Natural killer cell (primary cell): ENCODE measurements around the gene ITGAV. TPM values are rescaled to one million over a fixed set of nuclear protein-coding genes. Genes with fewer than 3 reads are reported as not detected.
A peak's percentile ranks its signal among the peaks of the same experiment; 100 is the strongest.

ENCODE experiments used
- ATAC-seq, 3 donors: fragments of 150-1000 bp in 2 of 3; fragments of 200-7000 bp in 1 of 3; cut with Tn5 transposase; 1 replicate in 1 of 3; 2 replicates in 2 of 3; pipeline ENCODE4 v1.10.0; 2021; ENCODE audit warnings: mild to moderate bottlenecking in 2 of 3, moderate library complexity in 2 of 3
- DNase-seq, 2 donors: peaks; one replicate each; pipeline versions ENCODE4 v3.0.0 to v3.0.0-alpha.2; 2013 to 2021; ENCODE audit warnings: mixed read lengths in 1 of 2
- H3K27ac ChIP-seq: one replicate; pipeline ENCODE4 v1.5.1; 2013; ENCODE audit warnings: mild to moderate bottlenecking, low read length
- H3K27me3 ChIP-seq: one replicate; pipeline ENCODE4 v1.6.1; 2013; ENCODE audit warnings: low read length; ENCODE audit not compliant: control insufficient read depth, insufficient read depth
- H3K36me3 ChIP-seq: one replicate; pipeline ENCODE4 v1.6.1; 2013; ENCODE audit warnings: low read length; ENCODE audit not compliant: control insufficient read depth, insufficient read depth
- H3K4me1 ChIP-seq: one replicate; pipeline ENCODE4 v1.6.1; 2013; ENCODE audit warnings: low read length; ENCODE audit not compliant: control insufficient read depth, insufficient read depth
- H3K4me3 ChIP-seq: one replicate; pipeline ENCODE4 v1.5.1; 2013; ENCODE audit warnings: low read length
- H3K9me3 ChIP-seq: one replicate; pipeline ENCODE4 v1.6.1; 2013; ENCODE audit warnings: low read length; ENCODE audit not compliant: control insufficient read depth, insufficient read depth
- H3K27ac Mint-ChIP-seq, 2 donors: one replicate each; pipeline ENCODE4 v1.8.0; 2022; ENCODE audit warnings: mild to moderate bottlenecking in 2 of 2, mixed read lengths in 2 of 2, moderate library complexity in 1 of 2
- H3K27me3 Mint-ChIP-seq, 2 donors: one replicate each; pipeline ENCODE4 v1.8.0; 2022; ENCODE audit warnings: low read depth in 2 of 2, mixed read lengths in 2 of 2
- H3K36me3 Mint-ChIP-seq: one replicate; pipeline ENCODE4 v1.8.0; 2022; ENCODE audit warnings: mixed read lengths
- H3K4me1 Mint-ChIP-seq, 2 donors: one replicate each; pipeline ENCODE4 v1.8.0; 2022; ENCODE audit warnings: mixed read lengths in 2 of 2
- H3K4me3 Mint-ChIP-seq: one replicate; pipeline ENCODE4 v1.8.0; 2022; ENCODE audit warnings: mild to moderate bottlenecking, moderate library complexity, mixed read lengths
- H3K9me3 Mint-ChIP-seq, 2 donors: one replicate each; pipeline ENCODE4 v1.8.0; 2022; ENCODE audit warnings: mixed read lengths in 2 of 2
- WGBS: methylation state at CpG from one replicate; pipeline ENCODE4 v1.1.7; 2013; ENCODE audit warnings: missing lambda C conversion rate; ENCODE audit not compliant: insufficient coverage; 5-methylcytosine and 5-hydroxymethylcytosine counted together
- intact Hi-C: fragments of 100-400 bp; cut with micrococcal nuclease; formaldehyde crosslinking; loops from one replicate; pipeline ENCODE4 v1.14.2; 2022
- total RNA-seq, 4 donors: library from RNA; stranded (reverse); fragments of 120-200 nt in 1 of 4; gene quantifications; one replicate each; pipeline versions ENCODE4 v1.2.3 to v1.2.4, GENCODE V29; 2013 to 2022
- TF ChIP-seq, protein P1 (sequence below): fragments of 200-600 bp; IDR thresholded peaks from one replicate; pipeline ENCODE4 v1.8.0; 2022; ENCODE audit warnings: antibody characterized with exemption

ITGAV gene
- total RNA-seq, 3 donors from 2014 or later (not counting 1 experiment from before 2014, with no cell fraction given), result 10.7 to 14.7 (median 12.0) TPM

DNA sequence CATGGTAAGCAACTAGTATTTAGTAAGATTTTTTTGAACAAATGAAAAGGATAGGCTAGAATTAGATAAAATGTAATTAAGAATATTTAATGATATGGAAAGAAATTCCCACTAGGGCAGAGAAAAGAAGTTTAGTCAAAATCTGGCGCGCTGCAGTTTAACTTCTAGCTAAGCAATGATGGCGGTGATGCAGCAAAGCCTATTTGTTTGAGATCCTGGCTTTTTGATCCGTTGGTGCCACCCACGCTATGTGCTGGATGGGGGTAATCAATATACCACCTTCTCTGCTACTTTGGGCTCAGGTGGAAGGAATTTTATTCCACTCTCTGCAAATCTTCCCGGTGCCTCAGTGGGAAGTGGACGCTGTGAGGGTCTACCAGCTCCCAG lies 103.6 kb downstream of the ITGAV start:
- H3K27ac Mint-ChIP-seq, result no peak overlapping the region
- Histone ChIP-seq H3K4me3 (no peak overlapping the region), H3K9me3 (no peaks in the 10 kb centered on the region), H3K27me3 (peaks cover 5% of the 10 kb centered on the region), H3K36me3 (no peaks in the 10 kb centered on the region), H3K27ac (no peak overlapping the region), H3K4me1 (peaks cover 9% of the 10 kb centered on the region)
- TF ChIP-seq, protein P1, sequence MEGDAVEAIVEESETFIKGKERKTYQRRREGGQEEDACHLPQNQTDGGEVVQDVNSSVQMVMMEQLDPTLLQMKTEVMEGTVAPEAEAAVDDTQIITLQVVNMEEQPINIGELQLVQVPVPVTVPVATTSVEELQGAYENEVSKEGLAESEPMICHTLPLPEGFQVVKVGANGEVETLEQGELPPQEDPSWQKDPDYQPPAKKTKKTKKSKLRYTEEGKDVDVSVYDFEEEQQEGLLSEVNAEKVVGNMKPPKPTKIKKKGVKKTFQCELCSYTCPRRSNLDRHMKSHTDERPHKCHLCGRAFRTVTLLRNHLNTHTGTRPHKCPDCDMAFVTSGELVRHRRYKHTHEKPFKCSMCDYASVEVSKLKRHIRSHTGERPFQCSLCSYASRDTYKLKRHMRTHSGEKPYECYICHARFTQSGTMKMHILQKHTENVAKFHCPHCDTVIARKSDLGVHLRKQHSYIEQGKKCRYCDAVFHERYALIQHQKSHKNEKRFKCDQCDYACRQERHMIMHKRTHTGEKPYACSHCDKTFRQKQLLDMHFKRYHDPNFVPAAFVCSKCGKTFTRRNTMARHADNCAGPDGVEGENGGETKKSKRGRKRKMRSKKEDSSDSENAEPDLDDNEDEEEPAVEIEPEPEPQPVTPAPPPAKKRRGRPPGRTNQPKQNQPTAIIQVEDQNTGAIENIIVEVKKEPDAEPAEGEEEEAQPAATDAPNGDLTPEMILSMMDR, result no peak
- peaks cover 20 to 39% of the 10 kb centered on the region in 2 donors for H3K27me3 Mint-ChIP-seq
- peaks cover 15 to 16% of the 10 kb centered on the region in 2 donors for H3K4me1 Mint-ChIP-seq
- H3K9me3 Mint-ChIP-seq, result no peaks in the 10 kb centered on the region
- no peaks in the 10 kb centered on the region for H3K36me3 Mint-ChIP-seq
- WGBS, result 57% methylated on average over 5 of the region's 7 CpGs
- intact Hi-C loops, result no loop called here
- DNase-seq (no peak), ATAC-seq (no peak)
- H3K4me3 Mint-ChIP-seq, result peak overlapping the region; percentile 38

DNA sequence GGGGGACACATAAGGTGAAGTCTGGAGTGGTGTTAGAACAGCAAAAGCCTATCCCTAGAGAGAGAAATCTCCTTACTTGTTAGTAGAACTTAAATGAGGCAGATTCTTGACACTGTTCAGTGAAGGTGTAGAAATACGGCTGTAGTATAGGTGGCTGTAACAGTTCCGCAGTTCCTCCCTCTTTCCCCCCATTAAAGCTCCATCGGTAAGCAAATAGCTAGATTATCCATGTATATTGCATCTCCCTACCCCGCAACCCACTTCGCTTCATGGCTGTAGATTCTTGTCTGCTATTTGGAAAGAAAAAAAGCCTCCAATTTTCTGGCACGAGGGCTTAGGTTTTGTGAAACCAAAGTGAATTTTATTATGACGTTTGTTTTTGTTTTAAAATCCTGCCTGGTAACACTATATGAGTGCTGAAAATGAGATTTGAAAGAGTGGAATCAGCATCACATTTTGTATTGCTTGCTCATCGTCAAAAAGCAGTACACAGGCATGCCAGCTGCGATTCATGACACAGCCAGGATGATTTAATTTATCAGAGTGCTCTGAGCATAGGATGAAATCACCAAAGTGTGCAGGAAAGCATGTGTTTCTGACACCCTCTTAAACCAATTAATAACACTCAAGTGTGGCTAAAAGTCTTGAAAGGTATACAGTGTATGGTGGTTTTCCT lies 105.4 kb downstream of the ITGAV start:
- Mint-ChIP-seq H3K27ac (no peak overlapping the region), H3K27me3 (peaks cover 30 to 56% of the 10 kb centered on the region in 2 donors), H3K36me3 (no peaks in the 10 kb centered on the region), H3K9me3 (peaks cover 0 to 3% of the 10 kb centered on the region in 2 donors), H3K4me3 (peak overlapping the region; percentile 65), H3K4me1 (peaks cover 15 to 16% of the 10 kb centered on the region in 2 donors)
- no peak for DNase-seq
- intact Hi-C loops, result no loop called here
- H3K4me3 ChIP-seq, result no peak overlapping the region
- peaks cover 9% of the 10 kb centered on the region for H3K4me1 ChIP-seq
- no peaks in the 10 kb centered on the region for H3K36me3 ChIP-seq
- 11% methylated on average over 4 of the region's 9 CpGs for WGBS
- ATAC-seq, result peak in 2 of 3 donors; percentile 30 to 38
- no peak overlapping the region for H3K27ac ChIP-seq
- H3K27me3 ChIP-seq, result peaks cover 5% of the 10 kb centered on the region
- TF ChIP-seq, protein P1, result no peak
- no peaks in the 10 kb centered on the region for H3K9me3 ChIP-seq

- Mint-ChIP-seq H3K9me3 (peaks cover 0 to 3% of the 10 kb centered on the region in 2 donors), H3K27ac (no peak overlapping the region), H3K4me3 (peak overlapping the region; percentile 1), H3K36me3 (no peaks in the 10 kb centered on the region), H3K27me3 (peaks cover 30 to 57% of the 10 kb centered on the region in 2 donors), H3K4me1 (peaks cover 15 to 16% of the 10 kb centered on the region in 2 donors)
- no peak overlapping the region for H3K4me3 ChIP-seq
- no peaks in the 10 kb centered on the region for H3K9me3 ChIP-seq
- H3K27ac ChIP-seq, result no peak overlapping the region
- intact Hi-C loops, result no loop called here
- no peak for ATAC-seq
- WGBS, result 94% methylated on average over 4 of the region's 4 CpGs
- DNase-seq, result no peak
- TF ChIP-seq, protein P1, result no peak
- H3K27me3 ChIP-seq, result peaks cover 5% of the 10 kb centered on the region
- peaks cover 9% of the 10 kb centered on the region for H3K4me1 ChIP-seq
- no peaks in the 10 kb centered on the region for H3K36me3 ChIP-seq
Observed at GRCh38 chr2:186696290-186696689, 106.4 kb downstream of the ITGAV start.

DNA sequence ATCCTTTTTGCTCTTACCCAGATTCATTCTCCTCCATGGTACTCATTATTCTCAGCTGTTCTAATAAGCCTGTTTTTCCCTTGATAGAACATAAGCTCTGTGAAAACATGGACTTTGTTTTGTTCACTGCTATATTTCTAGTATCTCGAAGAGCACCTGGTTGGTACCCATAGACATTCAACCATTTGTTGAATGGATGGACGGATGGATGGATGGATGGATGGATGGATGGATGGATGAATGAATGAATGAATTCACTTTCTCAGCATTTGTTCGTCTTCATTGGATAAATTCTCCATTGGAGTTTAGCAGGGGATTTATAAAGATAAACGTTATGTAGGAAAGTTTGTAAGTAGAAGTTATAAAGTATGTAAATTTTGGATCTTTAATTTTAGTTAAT lies 106.9 kb downstream of the ITGAV start:
- WGBS, result 84% methylated on average over 4 of the region's 4 CpGs
- Mint-ChIP-seq H3K27ac (no peak overlapping the region), H3K27me3 (peaks cover 29 to 52% of the 10 kb centered on the region in 2 donors), H3K4me3 (peak overlapping the region; percentile 1), H3K4me1 (peaks cover 15 to 16% of the 10 kb centered on the region in 2 donors), H3K36me3 (no peaks in the 10 kb centered on the region), H3K9me3 (peaks cover 0 to 3% of the 10 kb centered on the region in 2 donors)
- ATAC-seq, result no peak
- no peaks in the 10 kb centered on the region for H3K36me3 ChIP-seq
- intact Hi-C loops, result no loop called here
- no peaks in the 10 kb centered on the region for H3K9me3 ChIP-seq
- DNase-seq, result no peak
- peaks cover 5% of the 10 kb centered on the region for H3K27me3 ChIP-seq
- peaks cover 9% of the 10 kb centered on the region for H3K4me1 ChIP-seq
- H3K4me3 ChIP-seq, result no peak overlapping the region
- H3K27ac ChIP-seq, result no peak overlapping the region
- TF ChIP-seq, protein P1, result no peak
